Skeletal muscle satellite cell (primary cell): ENCODE results near the gene CHST3.
"Not testable (repeated sequence)": the region's sequence is repeated elsewhere in the genome, so short reads cannot be mapped to it uniquely, and the experiment has no call there.

Source experiments
- H3K27me3 ChIP-seq: 2 replicates; pipeline ENCODE4 v1.7.0; 2013; ENCODE audit warnings: low read length; ENCODE audit not compliant: control insufficient read depth, insufficient read depth
- H3K36me3 ChIP-seq: 2 replicates; pipeline ENCODE4 v1.7.0; 2013; ENCODE audit warnings: mild to moderate bottlenecking, control low read depth, low read length; ENCODE audit not compliant: insufficient read depth
- H3K4me1 ChIP-seq: 2 replicates; pipeline ENCODE4 v1.7.0; 2013; ENCODE audit warnings: low read length; ENCODE audit not compliant: control insufficient read depth, insufficient read depth
- H3K4me2 ChIP-seq: 2 replicates; pipeline ENCODE4 v1.7.0; 2013; ENCODE audit warnings: mild to moderate bottlenecking, low read length
- H3K4me3 ChIP-seq: 2 replicates; pipeline ENCODE4 v1.7.0; 2013; ENCODE audit warnings: low read length
- H3K9ac ChIP-seq: 2 replicates; pipeline ENCODE4 v1.7.0; 2013; ENCODE audit warnings: mild to moderate bottlenecking, low read depth, low read length, moderate library complexity
- H3K9me3 ChIP-seq: replicated peaks from 2 replicates; pipeline ENCODE4 v1.7.0; 2013; ENCODE audit warnings: mild to moderate bottlenecking, control low read depth, low read length

The CHST3 gene

GRCh38 chr10:71985542-71986250 lies 21.5 kb downstream of the CHST3 start:
- H3K4me3 ChIP-seq, result peak overlapping the region; percentile 8
- H3K4me2 ChIP-seq, result peak overlapping the region; percentile 49
- H3K9me3 ChIP-seq, result no peaks in the 10 kb centered on the region
- H3K4me1 ChIP-seq, result peaks cover 64% of the 10 kb centered on the region
- no peaks in the 10 kb centered on the region for H3K27me3 ChIP-seq
- H3K36me3 ChIP-seq, result peaks cover 17% of the 10 kb centered on the region
- H3K9ac ChIP-seq, result peak overlapping the region; percentile 53

- H3K4me2 ChIP-seq, H3K9ac ChIP-seq, H3K36me3 ChIP-seq, H3K27me3 ChIP-seq, H3K4me3 ChIP-seq, H3K9me3 ChIP-seq: not testable (repeated sequence)
- H3K4me1 ChIP-seq, result peaks cover 38% of the 10 kb centered on the region
These were observed 24.7 kb downstream of the CHST3 start for GRCh38 chr10:71988895-71989294.

- no peak overlapping the region for H3K9ac ChIP-seq
- H3K4me3 ChIP-seq, result no peak overlapping the region
- H3K27me3 ChIP-seq, result no peaks in the 10 kb centered on the region
- no peaks in the 10 kb centered on the region for H3K9me3 ChIP-seq
- H3K36me3 ChIP-seq, result peaks cover 5% of the 10 kb centered on the region
- H3K4me2 ChIP-seq, result no peak overlapping the region
- H3K4me1 ChIP-seq, result peaks cover 31% of the 10 kb centered on the region
These were observed 25.7 kb downstream of the CHST3 start for GRCh38 chr10:71989661-71990454.

DNA sequence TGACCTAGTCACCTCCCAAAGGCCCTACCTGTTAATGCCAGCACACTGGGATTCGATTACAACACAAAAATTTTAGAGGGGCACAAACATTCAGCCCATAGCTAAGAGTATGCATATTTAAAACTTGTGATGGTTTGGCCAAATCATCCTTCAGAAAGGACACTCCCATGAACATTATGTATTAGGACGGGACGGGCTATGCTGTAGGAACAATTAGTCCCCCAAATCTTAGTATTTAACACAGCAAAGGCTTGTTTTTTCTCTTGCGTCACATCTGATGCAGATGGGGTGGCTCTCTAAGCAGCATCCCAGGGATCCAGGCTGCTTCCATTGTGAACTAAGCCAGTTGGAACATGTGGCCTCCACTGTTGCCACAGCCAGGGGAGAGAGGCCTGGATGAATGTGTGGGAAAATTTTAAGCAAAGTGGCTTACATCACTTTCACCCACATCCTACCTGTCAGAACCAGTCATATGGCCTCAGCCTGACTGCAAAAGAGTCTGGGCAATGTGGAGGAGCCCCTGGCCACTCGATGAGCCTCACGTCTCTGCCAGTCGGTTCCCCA lies 26.6 kb downstream of the CHST3 start:
- Histone ChIP-seq H3K27me3 (no peaks in the 10 kb centered on the region), H3K36me3 (peaks cover 5% of the 10 kb centered on the region), H3K4me3 (no peak overlapping the region), H3K9me3 (no peaks in the 10 kb centered on the region), H3K4me1 (peaks cover 27% of the 10 kb centered on the region), H3K9ac (no peak overlapping the region), H3K4me2 (no peak overlapping the region)

GRCh38 chr10:71995449-71995848 lies 31.3 kb downstream of the CHST3 start:
- H3K9me3 ChIP-seq, result no peaks in the 10 kb centered on the region
- H3K4me1 ChIP-seq, result peaks cover 46% of the 10 kb centered on the region
- no peaks in the 10 kb centered on the region for H3K36me3 ChIP-seq

DNA sequence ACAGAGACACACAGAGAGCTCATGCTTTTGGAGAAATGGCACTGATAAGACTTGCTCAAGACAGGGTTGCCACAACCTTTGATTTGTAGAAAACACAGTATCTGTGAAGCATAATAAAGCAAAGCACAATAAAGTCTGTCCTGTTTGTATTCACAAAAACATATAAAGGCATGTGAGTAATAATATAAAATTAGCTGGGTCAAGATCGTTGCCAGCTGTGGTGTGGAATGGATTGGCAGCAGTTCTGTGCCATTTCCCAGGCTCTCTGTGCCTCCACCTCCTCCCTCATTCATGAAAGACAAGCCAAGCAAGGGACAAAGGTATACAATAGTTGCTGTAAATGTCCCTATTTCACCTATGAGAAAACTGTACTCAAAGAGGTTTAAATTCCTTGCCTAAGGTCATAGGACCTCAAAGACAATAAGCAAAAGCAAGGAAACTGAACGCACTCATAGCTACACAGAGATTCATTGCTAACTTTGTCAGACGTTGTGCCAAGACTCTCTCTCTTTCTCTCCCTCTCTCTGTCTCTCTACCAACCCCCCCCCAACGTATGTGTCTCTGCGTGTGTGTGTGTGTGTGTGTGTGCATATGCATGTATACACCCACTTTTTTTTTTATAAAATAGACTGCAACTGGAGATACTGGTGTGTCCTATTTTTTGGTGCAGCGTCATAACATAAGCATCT lies 31.8 kb downstream of the CHST3 start:
- H3K27me3 ChIP-seq, result no peaks in the 10 kb centered on the region
- H3K9ac ChIP-seq, result no peak overlapping the region
- H3K36me3 ChIP-seq, result no peaks in the 10 kb centered on the region
- H3K4me3 ChIP-seq, result no peak overlapping the region
- H3K4me2 ChIP-seq, result peak overlapping the region; percentile 45
- H3K9me3 ChIP-seq, result no peaks in the 10 kb centered on the region
- peaks cover 52% of the 10 kb centered on the region for H3K4me1 ChIP-seq

More at GRCh38 chr10:71995449-71995848, 31.3 kb downstream of the CHST3 start:
- Histone ChIP-seq H3K9ac (no peak overlapping the region), H3K27me3 (no peaks in the 10 kb centered on the region), H3K4me3 (no peak overlapping the region), H3K4me2 (no peak overlapping the region)

DNA sequence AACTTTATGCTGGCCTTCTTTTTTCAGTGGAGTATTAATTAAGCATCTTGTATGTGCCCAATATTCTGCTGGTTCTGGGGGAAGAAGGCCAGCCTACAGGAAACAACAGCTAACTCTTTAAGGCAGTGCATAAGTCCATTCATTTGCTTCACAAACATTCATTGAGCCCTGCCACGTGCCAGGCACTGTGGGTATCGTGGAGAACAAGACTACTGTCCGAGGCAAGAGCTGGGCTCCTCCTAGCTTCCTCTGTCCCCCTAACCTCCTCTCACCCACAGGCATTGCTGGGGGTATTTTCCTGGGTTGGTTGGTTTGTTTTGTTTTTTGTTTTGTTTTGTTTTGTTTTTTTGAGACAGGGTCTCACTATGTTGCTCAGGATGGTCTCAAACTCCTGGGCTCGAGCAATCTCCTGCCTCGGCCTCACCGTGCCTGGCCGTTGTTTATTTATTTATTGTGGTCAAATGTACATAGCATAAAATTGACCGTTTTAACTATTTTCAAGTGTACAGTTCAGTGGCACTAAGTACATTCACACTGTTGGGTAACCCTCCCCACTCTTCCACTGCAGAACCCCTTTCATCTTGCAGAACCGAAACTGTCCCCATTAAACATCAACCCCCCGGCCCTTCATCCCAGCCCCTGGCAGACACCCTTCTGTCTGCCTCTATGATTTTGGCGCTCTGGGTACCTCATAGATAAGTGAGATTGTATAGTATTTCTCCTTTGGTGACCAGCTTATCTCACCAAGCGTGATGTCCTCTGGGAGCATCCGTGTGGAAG lies 32.6 kb downstream of the CHST3 start:
- Histone ChIP-seq H3K4me3 (no peak overlapping the region), H3K9me3 (no peaks in the 10 kb centered on the region), H3K27me3 (no peaks in the 10 kb centered on the region), H3K4me2 (no peak overlapping the region), H3K4me1 (peaks cover 53% of the 10 kb centered on the region), H3K36me3 (no peaks in the 10 kb centered on the region), H3K9ac (no peak overlapping the region)

GRCh38 chr10:71998119-71998839 lies 34.1 kb downstream of the CHST3 start:
- Histone ChIP-seq H3K4me1 (peaks cover 53% of the 10 kb centered on the region), H3K27me3 (no peaks in the 10 kb centered on the region), H3K4me3 (peak overlapping the region; percentile 12), H3K4me2 (peak overlapping the region; percentile 49), H3K9me3 (no peaks in the 10 kb centered on the region), H3K9ac (peak overlapping the region; percentile 10), H3K36me3 (peaks cover 6% of the 10 kb centered on the region)

- no peaks in the 10 kb centered on the region for H3K27me3 ChIP-seq
- peaks cover 53% of the 10 kb centered on the region for H3K4me1 ChIP-seq
- no peaks in the 10 kb centered on the region for H3K9me3 ChIP-seq
- H3K4me2 ChIP-seq, result peak overlapping the region; percentile 49
- H3K36me3 ChIP-seq, result peaks cover 6% of the 10 kb centered on the region
- peak overlapping the region; percentile 62 for H3K9ac ChIP-seq
- peak overlapping the region; percentile 12 for H3K4me3 ChIP-seq
These were observed 34.6 kb downstream of the CHST3 start for GRCh38 chr10:71998840-71999194.

DNA sequence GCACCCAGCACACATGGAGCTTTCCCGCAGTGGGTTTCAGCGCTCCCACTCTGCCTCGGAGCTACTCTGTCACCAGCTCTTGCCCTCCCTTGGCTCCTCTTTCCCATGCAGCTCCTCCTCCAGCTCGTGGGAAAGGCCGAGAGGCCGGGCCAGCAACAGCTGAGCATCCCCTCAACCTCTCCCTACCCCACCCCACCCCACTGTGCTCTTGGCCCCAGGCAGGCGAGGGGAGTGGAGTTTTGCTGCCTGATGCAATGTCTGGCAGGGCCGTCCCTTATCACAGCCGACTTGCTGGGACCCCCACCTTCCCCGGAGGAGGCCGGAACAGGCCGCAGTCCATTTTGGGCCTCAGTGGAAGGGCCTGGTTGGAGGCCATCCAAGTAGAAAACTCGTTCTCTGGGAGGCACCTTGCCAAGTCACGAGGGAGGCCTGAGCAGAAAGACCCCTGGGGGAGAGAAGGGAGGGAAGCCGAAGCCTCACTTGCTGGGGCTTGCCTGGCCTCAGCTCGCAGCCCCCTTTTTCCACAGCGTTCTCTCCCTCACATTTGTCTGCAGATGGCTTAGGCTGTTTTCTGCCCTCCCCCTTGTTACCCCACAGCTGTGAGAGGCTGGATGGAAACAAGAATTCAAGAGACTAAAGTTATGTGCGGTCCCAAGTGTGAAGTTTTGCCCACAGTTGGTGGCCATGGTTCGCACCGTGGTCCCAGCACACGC lies 35.3 kb downstream of the CHST3 start:
- Histone ChIP-seq H3K27me3 (no peaks in the 10 kb centered on the region), H3K36me3 (peaks cover 6% of the 10 kb centered on the region), H3K4me1 (peaks cover 53% of the 10 kb centered on the region), H3K9me3 (no peaks in the 10 kb centered on the region), H3K9ac (peak overlapping the region; percentile 70), H3K4me2 (peak overlapping the region; percentile 49), H3K4me3 (peak overlapping the region; percentile 1)
